ENCODE results near the gene LSM8.
"Not testable (repeated sequence)": the region's sequence is repeated elsewhere in the genome, so short reads cannot be mapped to it uniquely, and the experiment has no call there.

The LSM8 gene

DNA sequence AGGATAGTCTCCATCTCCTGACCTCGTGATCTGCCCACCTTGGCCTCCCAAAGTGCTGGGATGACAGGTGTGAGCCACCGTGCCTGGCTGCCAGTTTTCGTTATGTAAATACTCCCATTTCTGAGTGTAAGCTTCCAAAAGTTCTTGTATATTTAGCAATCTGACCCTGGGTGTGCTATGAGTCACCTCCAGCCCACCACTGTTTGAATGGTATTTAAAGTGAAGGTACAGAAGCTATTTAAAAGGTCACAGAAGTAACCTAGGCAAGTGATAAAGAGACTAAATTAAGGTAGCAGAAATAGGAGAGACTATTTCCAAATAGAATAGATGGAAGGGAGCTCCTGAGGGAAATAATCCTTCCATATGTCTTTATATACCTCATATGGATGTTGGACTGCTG is 36.6 kb downstream of the LSM8 start:
- H3K27ac Mint-ChIP-seq, result no peak overlapping the region
- H3K9me3 Mint-ChIP-seq, result no peaks in the 10 kb centered on the region
- no peak overlapping the region for H3K4me3 Mint-ChIP-seq
- TF ChIP-seq, protein P1, sequence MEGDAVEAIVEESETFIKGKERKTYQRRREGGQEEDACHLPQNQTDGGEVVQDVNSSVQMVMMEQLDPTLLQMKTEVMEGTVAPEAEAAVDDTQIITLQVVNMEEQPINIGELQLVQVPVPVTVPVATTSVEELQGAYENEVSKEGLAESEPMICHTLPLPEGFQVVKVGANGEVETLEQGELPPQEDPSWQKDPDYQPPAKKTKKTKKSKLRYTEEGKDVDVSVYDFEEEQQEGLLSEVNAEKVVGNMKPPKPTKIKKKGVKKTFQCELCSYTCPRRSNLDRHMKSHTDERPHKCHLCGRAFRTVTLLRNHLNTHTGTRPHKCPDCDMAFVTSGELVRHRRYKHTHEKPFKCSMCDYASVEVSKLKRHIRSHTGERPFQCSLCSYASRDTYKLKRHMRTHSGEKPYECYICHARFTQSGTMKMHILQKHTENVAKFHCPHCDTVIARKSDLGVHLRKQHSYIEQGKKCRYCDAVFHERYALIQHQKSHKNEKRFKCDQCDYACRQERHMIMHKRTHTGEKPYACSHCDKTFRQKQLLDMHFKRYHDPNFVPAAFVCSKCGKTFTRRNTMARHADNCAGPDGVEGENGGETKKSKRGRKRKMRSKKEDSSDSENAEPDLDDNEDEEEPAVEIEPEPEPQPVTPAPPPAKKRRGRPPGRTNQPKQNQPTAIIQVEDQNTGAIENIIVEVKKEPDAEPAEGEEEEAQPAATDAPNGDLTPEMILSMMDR (IDR thresholded peaks at IDR 0.05), result no peak
- H3K36me3 Mint-ChIP-seq (ENCODE audit: low read depth), result no peaks in the 10 kb centered on the region
- no peak for DNase-seq
- H3K27me3 Mint-ChIP-seq (ENCODE audit: low read depth, poor library complexity), result peaks cover 9% of the 10 kb centered on the region
- H3K4me1 Mint-ChIP-seq, result no peaks in the 10 kb centered on the region

DNA sequence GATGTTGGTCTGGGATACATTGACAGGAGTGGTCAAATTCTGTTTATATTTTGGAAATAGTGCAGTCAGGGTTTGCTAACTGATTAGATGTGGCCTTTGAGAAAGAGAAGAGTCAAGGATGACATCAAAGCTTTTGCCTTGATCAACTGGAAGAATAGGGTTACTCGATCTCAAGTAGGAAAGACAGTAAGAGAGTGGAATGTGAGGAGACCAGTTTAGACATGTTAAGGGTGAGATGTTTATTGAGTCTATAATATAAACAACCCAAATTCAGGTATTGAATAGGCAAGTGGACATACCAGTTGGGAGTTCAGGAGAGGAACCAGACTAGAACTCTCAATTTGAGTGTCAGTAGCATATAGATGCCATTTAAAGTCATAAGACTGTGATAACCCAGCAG is 38.6 kb downstream of the LSM8 start:
- Mint-ChIP-seq H3K9me3 (no peaks in the 10 kb centered on the region), H3K36me3 (ENCODE audit: low read depth) (no peaks in the 10 kb centered on the region), H3K4me3 (no peak overlapping the region), H3K4me1 (no peaks in the 10 kb centered on the region), H3K27ac (no peak overlapping the region), H3K27me3 (ENCODE audit: low read depth, poor library complexity) (peaks cover 9% of the 10 kb centered on the region)
- TF ChIP-seq, protein P1 (IDR thresholded peaks at IDR 0.05), result no peak
- DNase-seq, result no peak

DNA sequence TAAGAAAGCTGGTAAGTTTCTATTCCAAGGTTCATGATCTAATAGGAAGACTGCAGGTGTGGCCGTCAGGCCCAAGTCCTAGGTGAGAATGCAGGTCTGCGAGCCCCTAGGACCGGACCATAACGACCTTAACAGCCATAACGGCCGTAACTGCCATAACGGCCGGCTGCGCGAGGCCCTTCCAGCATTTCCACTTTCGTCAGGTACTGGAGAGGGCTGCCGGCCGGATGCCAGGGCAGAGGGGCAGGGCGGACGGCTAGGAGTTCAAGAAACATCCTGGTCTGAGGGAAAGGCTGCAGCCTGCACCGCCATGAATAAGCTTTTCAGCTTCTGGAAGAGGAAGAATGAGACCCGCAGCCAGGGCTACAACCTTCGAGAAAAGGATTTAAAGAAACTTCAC is 40.6 kb downstream of the LSM8 start, which contains the start of gene ANKRD7:
TSS of gene ANKRD7 (plus strand) at position 184 of the 400 bp plus-strand sequence. CDS start at position 311, 127 bp downstream.
- TF ChIP-seq, protein P1 (IDR thresholded peaks at IDR 0.05), result no peak
- Mint-ChIP-seq H3K27ac (no peak within 1 kb of the TSS), H3K27me3 (ENCODE audit: low read depth, poor library complexity) (peaks cover 3% of the 10 kb centered on the region), H3K4me1 (no peaks in the 10 kb centered on the region), H3K9me3 (no peaks in the 10 kb centered on the region), H3K4me3 (no peak within 1 kb of the TSS), H3K36me3 (ENCODE audit: low read depth) (no peaks in the 10 kb centered on the region)
- no peak for DNase-seq

DNA sequence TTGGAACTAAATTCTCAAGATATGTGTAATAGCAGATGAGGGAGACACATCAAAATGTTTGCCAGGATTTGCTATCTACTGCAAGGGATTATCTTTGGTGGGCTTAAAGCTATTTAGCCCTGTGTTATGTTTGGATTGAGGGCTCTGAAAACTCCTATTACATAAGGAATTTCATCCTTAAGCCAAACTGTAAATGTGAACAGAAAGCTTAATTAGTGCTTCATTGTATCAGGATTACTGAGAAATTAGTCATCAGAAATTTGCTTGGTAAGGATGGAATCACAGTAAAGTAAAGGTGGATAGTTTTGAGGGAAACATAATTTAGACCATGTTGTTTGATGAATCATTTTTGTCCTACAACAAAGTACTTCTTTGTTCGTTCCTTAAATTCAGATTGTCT is 48.9 kb downstream of the LSM8 start:
- H3K27me3 Mint-ChIP-seq (ENCODE audit: low read depth, poor library complexity), result peaks cover 3% of the 10 kb centered on the region
- no peaks in the 10 kb centered on the region for H3K4me1 Mint-ChIP-seq
- no peak overlapping the region for H3K4me3 Mint-ChIP-seq
- H3K9me3 Mint-ChIP-seq, result no peaks in the 10 kb centered on the region
- no peaks in the 10 kb centered on the region for H3K36me3 Mint-ChIP-seq (ENCODE audit: low read depth)
- TF ChIP-seq, protein P1 (IDR thresholded peaks at IDR 0.05), result no peak
- no peak for DNase-seq
- H3K27ac Mint-ChIP-seq, result no peak overlapping the region

DNA sequence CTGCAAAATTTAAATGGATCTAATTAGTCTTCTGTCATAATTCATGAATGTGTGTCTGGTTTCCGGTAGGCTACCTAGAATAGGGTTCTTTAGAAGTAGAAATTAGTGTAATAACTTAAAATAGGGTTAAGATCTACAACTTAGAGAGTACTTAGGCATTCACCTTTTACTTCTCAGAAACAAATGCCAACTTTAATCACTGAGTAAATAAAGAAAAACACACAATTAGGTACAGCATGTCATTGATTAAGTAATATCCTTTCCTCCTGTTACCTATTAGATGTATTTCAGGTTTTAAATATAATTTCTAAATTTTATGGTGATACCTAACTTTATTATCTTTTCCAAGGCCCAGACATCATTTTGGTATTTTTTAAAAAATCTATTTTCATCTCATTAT is 49.8 kb downstream of the LSM8 start:
- Mint-ChIP-seq H3K4me3 (no peak overlapping the region), H3K36me3 (ENCODE audit: low read depth) (no peaks in the 10 kb centered on the region), H3K27me3 (ENCODE audit: low read depth, poor library complexity) (peaks cover 3% of the 10 kb centered on the region), H3K9me3 (no peaks in the 10 kb centered on the region), H3K4me1 (no peaks in the 10 kb centered on the region), H3K27ac (no peak overlapping the region)
- no peak for DNase-seq
- TF ChIP-seq, protein P1 (IDR thresholded peaks at IDR 0.05), result no peak

DNA sequence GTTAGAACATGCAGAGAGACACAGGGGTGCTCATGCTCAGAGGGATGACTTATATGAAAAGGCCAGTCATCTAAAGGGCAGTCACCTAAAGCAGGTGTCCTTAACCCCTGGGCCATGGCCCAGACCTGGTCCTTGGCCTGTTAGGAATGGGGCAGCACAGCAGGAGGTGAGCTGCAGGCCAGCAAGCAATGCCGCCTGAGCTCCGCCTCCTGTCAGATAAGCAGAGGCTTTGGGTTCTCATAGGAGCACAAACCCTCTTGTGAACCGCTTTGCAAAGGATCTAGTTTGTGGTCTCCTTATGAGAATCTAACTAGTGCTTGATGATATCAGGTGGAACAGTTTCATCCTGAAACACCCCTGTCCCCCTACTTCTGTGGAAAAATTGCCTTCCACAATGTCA is 55.0 kb downstream of the LSM8 start:
- TF ChIP-seq, protein P1 (IDR thresholded peaks at IDR 0.05), result no peak
- H3K27ac Mint-ChIP-seq, result no peak overlapping the region
- no peak for DNase-seq
- H3K4me3 Mint-ChIP-seq, result no peak overlapping the region
- no peaks in the 10 kb centered on the region for H3K4me1 Mint-ChIP-seq
- no peaks in the 10 kb centered on the region for H3K9me3 Mint-ChIP-seq
- no peaks in the 10 kb centered on the region for H3K27me3 Mint-ChIP-seq (ENCODE audit: low read depth, poor library complexity)
- no peaks in the 10 kb centered on the region for H3K36me3 Mint-ChIP-seq (ENCODE audit: low read depth)

DNA sequence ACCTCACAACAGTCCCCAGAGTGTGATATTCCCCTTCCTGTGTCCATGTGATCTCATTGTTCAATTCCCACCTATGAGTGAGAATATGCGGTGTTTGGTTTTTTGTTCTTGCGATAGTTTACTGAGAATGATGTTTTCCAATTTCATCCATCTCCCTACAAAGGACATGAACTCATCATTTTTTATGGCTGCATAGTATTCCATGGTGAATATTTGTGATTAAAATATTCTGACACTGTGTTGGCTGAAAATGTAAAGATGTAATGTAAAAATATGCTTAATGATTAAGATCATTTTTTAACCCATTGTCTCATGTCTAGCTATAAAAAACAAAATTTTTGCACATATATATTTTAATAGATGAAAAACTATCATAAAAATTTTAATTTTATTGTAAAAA is 56.4 kb downstream of the LSM8 start:
- not testable (repeated sequence) for H3K4me3 Mint-ChIP-seq; H3K27ac Mint-ChIP-seq; H3K9me3 Mint-ChIP-seq; H3K36me3 Mint-ChIP-seq (ENCODE audit: low read depth); H3K27me3 Mint-ChIP-seq (ENCODE audit: low read depth, poor library complexity); H3K4me1 Mint-ChIP-seq; DNase-seq
